NCI-H2029 (cell line): Measurements from ENCODE around the gene CCDC91.
"Not testable (repeated sequence)": the region's sequence is repeated elsewhere in the genome, so short reads cannot be mapped to it uniquely, and the experiment has no call there.

Experiments used
- DNase-seq: peaks from one replicate; lab custom pipeline; 2025; lab: John Stamatoyannopoulos, UW

The CCDC91 gene

DNA sequence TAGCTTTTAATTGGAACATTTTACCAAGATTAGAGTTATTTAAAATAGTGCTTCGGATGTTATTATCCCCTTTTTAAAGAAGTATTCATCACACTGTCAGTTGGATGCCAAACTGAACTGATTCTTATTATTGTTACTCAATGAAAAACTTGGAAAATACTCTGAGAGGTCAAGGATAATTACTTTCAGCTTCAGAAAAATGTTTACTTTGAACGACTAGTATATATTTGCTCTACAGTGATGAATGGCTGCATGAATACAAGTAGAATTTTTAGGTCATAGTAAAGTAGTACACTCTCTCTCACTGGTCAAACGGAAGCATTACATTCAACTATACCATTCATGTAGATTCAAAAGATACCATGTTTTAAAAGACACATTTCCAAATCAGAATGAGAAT lies 269.2 kb downstream of the CCDC91 start:
- DNase-seq, result no peak

DNA sequence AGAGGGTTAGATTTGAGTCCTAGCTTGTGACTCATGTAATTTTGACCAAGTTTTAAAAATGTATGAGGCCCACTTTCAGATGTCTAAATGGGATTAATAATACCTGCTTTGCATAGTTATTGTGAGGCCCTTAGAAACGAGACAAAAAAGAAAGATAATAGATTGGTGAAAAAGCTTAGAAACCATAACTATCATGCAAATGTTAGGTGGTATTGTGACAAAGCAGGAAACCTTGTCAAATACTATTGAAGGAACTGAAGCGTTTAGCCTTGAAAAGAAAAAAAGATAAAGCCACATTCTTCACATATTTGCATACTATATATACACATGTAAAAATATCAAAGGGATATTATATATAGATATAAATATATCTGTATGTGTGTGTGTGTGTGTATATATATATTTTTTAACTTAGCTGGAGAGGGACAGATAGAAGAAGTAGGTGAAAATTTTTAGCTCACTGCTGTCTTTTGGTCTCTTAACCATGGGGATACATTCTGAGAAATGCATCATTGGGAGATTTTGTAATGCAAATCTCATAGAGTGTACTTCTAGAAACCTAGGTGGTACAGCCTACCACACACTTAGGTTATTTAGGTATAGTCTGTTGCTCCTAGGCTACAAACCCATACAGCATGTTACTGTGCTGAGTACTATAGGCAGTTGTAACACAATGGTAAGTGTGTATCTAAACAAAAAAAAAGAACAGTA lies 270.3 kb downstream of the CCDC91 start:
- DNase-seq, result no peak

GRCh38 chr12:28463396-28463795 lies 273.1 kb downstream of the CCDC91 start:
- no peak for DNase-seq

- DNase-seq, result not testable (repeated sequence)
Measured at GRCh38 chr12:28471762-28472161, 281.5 kb downstream of the CCDC91 start.

DNA sequence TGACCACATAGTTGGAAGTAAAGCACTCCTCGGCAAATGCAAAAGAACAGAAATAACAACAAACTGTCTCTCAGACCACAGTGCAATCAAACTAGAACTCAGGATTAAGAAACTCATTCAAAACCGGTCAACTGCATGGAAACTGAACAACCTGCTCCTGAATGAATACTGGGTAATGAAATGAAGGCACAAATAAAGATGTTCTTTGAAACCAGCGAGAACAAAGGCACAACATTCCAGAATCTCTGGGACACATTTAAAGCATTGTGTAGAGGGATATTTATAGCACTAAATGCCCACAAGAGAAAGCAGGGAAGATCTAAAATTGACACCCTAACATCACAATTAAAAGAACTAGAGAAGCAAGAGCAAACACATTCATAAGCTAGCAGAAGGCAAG lies 285.9 kb downstream of the CCDC91 start:
- DNase-seq, result not testable (repeated sequence)

GRCh38 chr12:28479097-28479496 lies 288.8 kb downstream of the CCDC91 start:
- DNase-seq, result not testable (repeated sequence)

GRCh38 chr12:28479683-28480082 lies 289.4 kb downstream of the CCDC91 start:
- DNase-seq, result no peak

DNA sequence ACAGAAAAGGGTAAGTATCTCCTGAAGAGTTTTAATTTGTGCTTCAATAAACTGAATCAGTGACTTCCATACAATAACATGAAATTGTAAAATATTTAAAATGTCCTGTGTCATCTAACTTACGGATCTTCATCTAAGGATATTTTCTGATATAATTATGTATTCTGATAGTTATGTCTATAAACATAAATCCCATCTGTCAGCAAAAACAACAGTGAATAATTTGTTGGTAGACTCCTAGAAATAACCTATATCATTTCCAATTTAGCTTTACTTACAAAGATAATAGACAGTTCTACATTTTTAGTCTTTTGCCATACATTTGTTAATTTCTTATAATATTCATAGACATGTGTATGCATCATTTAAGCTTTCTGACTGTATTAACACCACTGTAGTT lies 293.9 kb downstream of the CCDC91 start:
- no peak for DNase-seq

- DNase-seq, result no peak
Measured at GRCh38 chr12:28486521-28486920, 296.3 kb downstream of the CCDC91 start.

- DNase-seq, result no peak
Measured at GRCh38 chr12:28489246-28489645, 299.0 kb downstream of the CCDC91 start.

GRCh38 chr12:28497889-28498411 lies 307.7 kb downstream of the CCDC91 start:
- DNase-seq, result peak; percentile 8

GRCh38 chr12:28498850-28499249 lies 308.6 kb downstream of the CCDC91 start:
- DNase-seq, result no peak

DNA sequence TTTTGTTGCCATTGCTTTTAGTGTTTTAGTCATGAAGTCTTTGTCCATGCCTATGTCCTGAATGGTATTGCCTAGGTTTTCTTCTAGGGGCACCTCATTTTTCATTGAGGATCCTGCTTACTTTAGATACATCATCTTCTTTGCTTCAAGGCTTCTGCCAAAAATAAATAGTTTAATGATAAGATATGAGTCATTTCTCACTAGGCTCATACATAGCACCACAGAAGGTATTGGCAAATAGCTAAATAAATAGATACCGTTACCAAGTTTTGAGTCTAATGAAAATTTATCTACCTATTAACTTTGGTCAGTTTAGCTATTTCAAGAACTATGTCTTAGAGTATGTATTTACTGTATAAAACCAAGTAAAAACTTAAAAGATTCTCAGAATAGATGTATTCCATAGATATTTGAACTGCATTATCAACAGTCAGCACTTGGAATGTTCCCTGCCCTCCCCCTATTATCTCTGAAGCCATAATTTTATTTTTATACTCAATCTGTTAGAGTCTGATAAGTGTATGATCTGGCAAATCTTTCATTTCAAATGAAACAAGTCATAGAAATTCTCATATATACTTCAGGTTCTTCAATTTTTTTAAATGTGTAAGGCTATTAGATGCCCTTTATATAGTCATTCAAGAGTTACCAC lies 310.2 kb downstream of the CCDC91 start:
- no peak for DNase-seq

GRCh38 chr12:28506271-28506670 lies 316.0 kb downstream of the CCDC91 start:
- DNase-seq, result no peak

- DNase-seq, result no peak
Measured at GRCh38 chr12:28507033-28507432, 316.8 kb downstream of the CCDC91 start.

GRCh38 chr12:28507867-28508266 lies 317.6 kb downstream of the CCDC91 start:
- DNase-seq, result no peak

GRCh38 chr12:28512406-28512805 lies 322.1 kb downstream of the CCDC91 start:
- no peak for DNase-seq

- no peak for DNase-seq
Measured at GRCh38 chr12:28512876-28513275, 322.6 kb downstream of the CCDC91 start.

DNA sequence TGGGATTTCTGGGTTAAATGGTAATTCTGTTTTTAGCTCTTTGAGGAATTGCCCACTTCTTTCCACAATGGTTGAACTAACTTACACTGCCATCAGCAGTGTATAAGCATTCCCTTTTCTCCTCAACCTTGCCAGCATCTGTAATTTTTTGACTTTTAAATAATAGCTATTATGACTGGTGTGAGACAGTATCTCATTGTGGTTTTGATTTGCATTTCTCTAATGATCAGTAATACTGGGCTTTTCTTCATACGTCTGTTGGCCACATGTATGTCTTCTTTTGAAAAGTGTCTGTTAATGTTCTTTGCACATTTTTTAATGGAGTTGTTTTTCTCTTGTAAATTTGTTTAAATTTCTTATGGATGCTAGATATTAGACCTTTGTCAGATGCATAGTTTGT lies 323.7 kb downstream of the CCDC91 start:
- DNase-seq, result no peak

DNA sequence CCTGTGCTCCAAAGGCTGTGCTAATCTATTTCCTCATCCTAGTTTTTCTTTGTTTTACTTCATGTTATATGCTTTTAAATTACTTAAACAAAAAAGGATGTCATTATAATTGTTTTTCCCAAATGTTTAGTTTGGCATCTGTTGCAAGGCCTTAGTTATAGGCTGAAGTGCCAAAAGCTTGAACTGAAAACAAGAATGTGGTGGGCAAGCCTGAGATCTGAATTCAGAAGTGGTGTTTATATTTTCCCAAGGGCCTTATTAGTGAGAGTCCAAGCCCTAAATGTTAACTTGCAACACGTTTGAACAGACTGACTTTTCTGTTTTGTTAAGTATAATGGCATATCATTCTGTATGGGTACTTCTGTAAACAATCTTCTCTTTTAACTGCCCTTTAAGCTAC lies 326.8 kb downstream of the CCDC91 start:
- DNase-seq, result peak; percentile 27

- DNase-seq, result no peak
Measured at GRCh38 chr12:28527631-28528249, 337.5 kb downstream of the CCDC91 start.

DNA sequence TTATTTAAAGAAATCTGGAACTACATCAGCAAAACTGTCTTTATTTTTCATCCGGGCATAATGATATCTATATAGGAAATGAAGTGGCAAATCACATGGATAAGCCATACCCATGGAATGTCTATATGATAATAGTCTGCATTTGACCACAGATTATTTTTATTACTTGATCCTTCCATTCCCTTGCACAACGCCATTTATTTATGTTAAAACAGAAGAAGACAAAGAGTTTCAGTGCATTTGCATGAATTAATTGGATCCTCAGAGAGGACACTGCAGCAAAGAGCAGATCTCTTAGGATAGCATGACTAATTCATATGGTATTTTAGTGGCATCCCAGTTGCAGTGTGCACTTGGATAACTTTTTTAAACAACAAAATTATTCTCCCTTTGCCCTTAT lies 345.0 kb downstream of the CCDC91 start:
- no peak for DNase-seq

GRCh38 chr12:28536088-28536487 lies 345.8 kb downstream of the CCDC91 start:
- DNase-seq, result no peak
